Hematopoietic multipotent progenitor cell (in vitro differentiated cells): Measurements from ENCODE around the gene TRIM16. TPM values are rescaled to one million over a fixed set of nuclear protein-coding genes. Genes with fewer than 3 reads are reported as not detected.
A peak's percentile ranks its signal among the peaks of the same experiment; 100 is the strongest.
"Not testable (repeated sequence)": the region's sequence is repeated elsewhere in the genome, so short reads cannot be mapped to it uniquely, and the experiment has no call there.

Source experiments
- DNase-seq, 3 donors: peaks; one replicate each; pipeline ENCODE4 v3.0.0-alpha.2; 2011 to 2015; ENCODE audit warnings: low read depth in 2 of 3, low spot score in 2 of 3
- total RNA-seq: library from RNA; depleted of rRNA; stranded (reverse); fragments of >200 nt; gene quantifications from one replicate; pipeline ENCODE4 v1.2.3, GENCODE V29; 2012

TRIM16 gene
- total RNA-seq, 1 donor, result 13.5 TPM

DNA sequence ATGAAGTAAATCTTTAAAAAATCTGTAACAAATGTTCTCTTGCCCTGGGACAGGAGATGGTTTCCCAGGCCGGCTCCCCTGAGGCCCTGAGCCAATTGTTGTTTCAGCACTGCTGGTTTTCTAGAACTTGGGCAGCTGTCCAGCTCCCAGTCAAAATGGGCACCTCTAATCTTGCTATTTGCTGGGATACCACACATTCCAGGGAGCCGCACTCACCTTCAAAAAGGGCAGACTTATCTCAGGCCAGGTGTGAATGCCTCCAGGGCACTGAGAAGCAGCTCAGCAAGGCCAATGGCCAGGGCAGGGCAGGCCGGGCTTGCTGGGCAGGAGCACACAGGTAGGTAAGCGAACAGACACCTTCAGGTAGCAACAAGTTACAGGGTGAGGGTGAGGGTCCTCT lies 24.4 kb downstream of the TRIM16 start:
- DNase-seq, result no peak

DNA sequence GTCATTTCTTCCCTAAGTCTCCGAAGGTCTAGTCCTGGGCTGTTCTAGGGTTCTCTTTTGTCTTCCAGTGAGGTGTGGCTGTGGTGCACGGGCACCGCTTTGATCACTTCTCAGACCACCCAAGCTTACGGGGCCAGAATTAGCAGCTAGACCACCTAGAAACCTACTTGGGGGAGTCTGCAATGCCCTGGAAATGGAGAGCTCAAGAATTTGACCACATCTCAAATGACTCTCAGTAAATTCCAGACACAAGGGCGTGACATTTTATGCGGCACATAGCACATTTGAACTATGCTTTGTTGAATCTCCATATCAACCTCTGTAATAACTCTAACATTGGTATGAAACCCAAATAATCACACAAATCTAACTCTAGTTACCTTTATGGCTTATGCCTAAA lies 24.9 kb downstream of the TRIM16 start:
- no peak for DNase-seq

DNA sequence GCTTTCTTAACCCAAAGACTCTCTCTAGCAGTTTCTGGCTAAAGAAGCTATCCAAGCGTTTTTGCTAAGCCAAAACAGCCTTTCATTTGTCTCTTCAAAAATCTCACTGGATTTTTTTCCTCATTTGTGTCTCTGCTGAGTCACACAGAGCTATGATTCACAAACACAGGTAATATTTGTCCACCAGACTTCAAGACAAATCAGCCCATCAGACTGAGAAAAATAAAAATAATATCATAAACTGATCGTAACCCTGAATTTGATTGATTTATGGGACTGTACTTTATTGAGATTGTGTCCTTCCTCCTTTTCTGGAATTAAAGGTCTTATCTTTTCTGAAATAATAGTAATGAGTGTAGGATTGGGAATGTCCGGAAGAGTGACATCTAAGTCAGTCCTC lies 25.8 kb downstream of the TRIM16 start:
- DNase-seq, result no peak

DNA sequence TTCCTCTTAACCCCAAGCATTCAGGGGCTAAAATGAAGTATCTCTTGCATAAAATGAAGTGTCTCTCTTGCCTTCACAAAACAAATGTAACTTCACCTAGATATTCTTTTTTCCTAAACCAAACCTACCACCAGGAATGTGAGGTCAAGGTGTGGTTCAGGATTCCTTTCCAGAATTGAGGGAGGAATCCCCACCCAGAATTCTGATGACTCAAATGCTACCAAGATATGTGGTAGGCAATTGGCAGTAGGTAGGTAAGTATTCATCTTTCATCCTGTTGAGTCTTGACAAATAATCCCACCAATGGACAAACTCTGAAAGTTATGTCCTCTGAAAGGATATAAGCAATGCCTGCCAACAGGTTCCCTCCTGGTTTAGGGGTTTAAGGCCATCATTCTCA lies 26.2 kb downstream of the TRIM16 start:
- DNase-seq, result no peak

DNA sequence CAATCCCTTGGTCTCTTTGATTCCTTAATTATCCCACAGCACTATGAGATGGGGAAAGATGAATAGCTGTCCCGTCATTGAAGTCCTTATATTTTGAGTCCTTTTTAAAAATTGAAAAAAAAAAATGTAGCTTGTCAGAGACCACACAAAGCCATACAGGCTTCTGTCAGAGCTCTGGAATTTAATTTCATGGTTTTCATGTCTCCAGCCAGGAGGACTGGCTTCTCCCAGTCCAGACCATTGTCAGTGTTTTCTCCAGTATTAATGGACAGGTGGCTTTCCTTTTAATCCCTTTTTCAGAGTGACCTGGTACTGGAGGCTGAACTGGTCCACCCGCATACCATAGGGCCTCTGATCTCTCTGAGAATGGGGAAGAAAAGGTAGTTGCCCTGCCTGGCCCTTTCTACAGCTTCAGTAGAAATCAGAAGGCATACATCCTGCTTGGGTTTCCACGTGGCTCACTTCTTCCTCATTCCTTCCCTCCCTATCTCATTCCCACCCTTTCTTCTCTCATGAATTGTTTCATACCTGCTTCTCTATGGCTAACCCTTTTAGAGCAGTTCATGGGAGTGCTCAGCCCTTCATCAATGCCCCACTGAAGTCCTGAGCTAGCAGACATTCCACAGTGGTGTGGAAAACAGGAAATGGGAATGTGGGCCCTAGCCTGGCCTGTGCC lies 29.1 kb downstream of the TRIM16 start:
- no peak for DNase-seq

DNA sequence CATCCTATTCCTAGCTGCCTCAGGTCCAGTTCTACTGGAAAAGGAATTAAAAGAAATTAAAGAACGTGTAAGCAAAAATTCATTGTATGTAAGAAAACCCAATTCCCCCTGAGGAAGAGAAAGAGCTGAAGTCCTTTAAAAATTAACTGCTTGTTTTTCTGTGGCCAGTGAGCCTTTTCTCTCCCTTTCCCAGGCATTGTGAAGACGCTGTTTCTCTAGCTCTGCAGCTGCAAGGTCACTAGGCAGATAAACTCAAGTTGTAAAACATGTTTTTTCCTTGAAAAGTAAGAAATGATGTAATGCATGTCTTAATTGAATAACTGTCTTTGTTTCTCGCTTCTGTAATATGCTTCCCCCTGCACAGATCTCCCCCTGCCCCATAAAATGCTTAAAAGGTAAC lies 29.7 kb downstream of the TRIM16 start:
- DNase-seq, result not testable (repeated sequence)

DNA sequence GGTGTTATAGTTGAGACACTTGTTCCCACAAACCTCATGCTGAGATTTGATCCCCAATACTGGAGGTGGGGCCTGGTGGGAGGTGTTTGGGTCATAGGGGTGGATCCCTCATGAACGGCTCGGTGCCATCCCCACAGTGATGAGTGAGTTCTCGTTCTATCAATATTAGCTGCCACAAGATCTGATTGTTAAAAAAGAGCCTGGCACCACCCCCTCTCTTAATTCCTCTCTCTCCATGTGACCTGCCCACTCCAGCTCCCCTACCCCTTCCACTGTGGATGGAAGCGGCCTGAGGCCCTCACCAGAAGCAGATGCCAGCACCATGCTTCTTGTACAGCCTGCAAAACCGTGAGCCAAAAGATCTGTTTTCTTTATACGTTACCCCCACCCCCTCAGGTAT lies 31.2 kb downstream of the TRIM16 start:
- no peak for DNase-seq

DNA sequence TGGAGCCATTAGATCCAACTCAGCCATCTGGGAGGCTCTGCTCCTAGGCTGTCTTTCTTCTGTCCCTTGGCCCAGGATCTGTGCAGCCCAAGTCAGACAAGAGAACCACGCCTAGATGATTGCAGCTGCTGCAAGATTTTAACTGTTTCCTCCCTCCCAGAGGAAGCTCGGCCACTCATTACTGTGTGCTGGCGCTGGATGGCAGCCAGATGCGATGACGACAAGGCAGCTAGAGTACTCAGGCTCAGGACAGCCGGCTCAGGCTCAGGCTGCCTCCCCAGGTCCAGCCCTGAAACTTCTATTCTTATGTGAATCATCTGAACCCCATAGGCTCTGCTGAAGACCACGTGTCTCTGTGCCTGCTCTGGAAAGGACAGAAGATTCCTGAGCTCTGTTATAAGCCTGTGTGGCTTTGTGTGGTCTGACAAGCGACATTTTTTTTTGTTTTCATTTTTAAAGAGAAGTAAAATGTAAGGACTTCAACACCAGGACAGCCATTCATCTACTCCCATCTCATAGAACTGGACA lies 32.5 kb downstream of the TRIM16 start:
- peak in 2 of 3 donors; percentile 90 to 94 for DNase-seq

DNA sequence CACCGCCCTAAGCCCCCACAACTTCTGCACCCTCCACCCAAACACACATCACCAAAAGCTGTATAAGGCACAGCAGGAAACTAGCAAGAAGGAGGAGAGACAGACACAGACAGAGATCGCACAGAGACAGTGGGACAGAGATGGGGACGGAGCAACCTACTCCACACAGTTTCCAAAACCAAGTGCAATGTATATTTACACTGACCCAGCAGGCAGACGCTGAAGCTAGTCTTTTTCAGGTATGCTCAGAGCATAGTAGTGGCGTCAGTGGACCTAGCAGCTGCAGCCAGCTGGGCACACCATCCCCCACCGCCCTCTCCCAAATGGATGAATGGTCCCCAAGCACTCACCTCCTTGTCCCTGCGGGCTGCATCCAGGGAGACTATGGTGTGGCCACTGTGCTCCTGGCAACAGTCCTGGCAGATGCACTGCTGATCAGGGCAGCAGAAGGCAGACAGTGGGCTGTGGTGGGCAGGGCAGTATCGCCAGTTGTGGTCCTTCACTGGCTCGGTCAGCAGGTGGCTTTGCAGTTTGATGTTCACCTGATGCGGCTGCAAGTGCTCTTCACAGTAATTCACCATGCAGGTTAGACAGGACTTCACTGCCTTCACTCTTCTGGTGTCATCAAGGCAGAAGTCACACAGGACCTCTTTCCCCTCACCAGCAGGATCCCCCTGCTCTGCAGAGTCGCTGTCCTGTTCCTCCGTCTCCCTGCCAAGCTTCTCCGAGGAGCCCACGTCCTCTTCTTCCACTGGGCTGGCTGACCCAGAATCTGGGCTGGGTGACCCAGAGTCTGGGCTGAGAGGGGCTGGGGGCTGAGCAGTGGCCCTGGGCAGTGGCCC lies 33.1 kb downstream of the TRIM16 start:
- DNase-seq, result no peak

DNA sequence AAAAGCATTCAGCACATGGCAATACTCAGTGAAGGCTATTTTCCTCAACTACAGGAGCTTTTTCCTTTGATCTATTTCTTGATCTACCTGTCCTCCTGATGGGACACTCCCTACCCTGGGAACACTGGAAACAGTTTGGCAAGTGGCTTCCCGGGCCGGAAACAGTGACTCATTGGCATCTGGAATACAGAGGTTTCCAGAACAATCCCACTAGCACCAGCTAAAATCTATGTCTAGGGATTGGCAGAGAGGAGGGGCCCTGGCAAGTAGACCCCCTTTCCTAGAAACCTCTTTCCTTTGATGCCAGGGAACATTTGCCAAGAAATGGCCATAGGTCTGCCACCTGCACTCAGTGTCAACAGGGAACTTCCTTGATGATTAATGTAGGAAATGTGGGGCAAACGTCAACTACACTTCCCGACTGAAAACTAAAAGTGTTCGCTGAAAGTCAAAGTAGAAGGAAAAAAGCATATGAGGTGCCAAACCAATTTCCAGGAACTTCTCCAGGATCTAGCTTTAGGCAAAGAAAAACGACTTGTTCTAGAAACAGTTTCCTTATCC lies 34.2 kb downstream of the TRIM16 start:
- no peak for DNase-seq

DNA sequence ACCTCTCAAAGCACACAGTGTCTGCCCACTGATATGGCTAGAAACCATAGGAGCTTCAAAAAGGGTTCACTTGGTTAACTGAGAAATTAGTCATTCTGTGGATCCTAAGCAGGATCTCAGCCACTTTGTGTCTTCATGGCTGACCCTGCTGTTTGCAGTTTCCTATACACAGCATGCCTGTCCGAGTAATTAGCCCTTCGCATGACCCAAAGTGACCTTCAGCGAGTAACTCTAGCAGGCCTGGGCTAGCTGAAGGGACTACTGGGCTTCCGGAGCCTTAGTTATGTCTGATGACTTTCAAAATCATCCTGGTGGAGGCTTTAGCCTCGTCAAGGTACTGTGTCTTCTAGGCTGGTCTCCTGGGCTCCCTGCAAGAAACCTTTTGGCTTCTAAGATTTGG lies 35.7 kb downstream of the TRIM16 start:
- no peak for DNase-seq

DNA sequence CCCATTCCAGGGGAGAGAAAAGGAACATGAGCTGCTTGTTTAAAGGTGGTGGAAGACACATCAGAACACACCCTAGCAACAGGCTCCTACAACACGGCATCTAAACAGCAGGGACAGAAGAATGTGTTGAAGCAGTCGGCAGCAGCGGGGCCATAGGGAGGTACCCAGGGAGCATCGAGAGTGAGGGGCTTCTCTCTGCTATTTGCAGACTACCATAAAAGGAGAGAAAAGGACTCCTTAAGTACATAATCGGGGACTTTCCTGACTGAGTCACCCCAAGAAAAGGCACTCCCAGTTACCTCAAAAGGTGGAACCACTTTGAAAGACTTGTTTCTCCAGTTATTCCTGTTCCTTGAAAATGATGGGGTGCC lies 38.2 kb downstream of the TRIM16 start:
- not testable (repeated sequence) for DNase-seq

DNA sequence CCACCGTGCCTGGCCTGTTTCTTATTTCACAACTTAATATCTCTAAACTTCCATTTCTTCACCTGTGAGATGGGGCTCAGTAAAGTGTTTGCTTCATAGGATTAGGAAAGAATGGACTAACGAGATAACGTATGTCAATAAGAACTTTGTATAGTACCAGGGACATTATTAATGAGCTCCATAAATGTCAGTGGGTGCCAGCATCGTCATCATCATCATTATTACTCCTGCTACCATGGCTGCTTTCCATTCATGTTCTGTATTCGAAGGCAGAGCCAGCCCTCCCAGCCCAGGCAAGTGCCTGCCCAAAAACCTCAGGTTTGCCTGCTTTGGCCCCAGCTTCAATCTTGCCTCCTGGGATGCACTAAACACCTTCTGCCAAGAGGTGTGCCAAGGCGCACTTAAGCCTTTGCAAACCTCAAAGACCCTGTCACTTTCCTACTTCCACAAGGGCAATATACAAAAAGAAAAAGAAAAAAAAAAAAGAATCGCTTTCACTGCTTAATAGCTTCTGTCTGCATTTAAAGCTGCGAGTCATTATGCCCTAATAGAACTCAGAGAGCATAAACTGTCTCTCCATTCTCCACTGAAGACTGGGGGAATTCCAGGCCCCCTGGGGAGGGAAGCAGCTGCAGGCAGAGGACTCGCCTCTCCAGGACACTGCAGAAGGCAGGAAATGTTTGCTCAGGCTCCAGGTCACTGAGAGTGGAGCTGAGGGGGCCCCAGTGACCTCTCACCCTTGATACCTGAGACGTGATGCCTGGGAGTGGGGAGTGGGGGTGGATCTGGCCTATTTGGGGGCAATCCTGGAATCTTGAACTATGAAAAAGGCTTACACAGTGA lies 38.8 kb downstream of the TRIM16 start:
- peak in 1 of 3 donors; percentile 7 for DNase-seq

DNA sequence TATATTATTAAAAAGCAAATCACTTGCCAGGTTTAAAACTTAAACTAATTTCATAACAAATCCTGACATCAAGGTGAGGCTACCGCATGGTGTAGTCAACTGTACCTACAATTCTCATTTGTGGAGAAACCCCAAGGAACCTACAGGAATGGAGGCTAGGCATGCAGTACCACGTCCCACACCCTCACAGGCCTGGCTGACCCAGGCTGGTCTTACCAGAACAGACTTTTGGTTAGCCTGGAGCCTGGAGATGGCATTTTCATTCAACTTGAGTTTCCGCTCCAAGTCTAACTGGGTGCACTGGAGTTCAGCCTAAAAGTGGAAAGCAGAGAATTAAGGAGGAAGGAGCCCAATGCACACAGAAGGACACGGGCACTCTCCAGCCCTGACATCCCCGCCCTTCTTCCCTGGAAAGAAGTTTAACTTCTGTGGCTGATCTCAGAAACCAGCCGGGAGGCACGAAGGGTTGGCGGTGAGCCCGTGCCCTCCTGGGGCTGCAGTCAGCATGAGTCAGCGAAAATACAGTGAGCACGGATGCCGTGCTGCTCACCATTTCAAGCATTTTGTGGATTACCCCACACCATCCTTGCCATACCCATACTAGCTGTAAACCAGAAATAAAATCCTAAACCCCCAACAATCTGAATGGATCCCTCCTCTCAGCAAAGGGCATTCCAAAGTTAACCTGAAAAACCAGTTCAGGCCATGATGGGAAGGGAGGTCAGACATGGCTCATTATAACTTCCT lies 41.4 kb downstream of the TRIM16 start:
- not testable (repeated sequence) for DNase-seq

DNA sequence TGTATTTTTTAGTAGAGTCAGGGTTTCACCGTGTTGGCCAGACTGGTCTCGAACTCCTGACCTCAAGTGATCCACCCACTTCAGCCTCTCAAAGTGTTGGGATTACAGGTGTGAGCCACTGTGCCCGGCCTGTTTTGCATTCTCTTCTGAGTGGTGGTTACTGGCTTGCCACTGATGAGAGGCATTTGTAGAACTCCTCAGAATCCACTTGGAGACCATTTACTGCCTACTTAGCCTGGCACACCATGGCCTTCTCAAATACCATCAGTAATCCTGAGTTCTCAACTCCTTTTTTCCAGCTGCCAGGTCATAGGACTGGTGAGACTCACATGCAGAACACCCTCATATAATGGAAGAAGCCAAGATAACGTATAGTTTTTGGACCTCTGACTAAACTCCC lies 42.1 kb downstream of the TRIM16 start:
- DNase-seq, result not testable (repeated sequence)

DNA sequence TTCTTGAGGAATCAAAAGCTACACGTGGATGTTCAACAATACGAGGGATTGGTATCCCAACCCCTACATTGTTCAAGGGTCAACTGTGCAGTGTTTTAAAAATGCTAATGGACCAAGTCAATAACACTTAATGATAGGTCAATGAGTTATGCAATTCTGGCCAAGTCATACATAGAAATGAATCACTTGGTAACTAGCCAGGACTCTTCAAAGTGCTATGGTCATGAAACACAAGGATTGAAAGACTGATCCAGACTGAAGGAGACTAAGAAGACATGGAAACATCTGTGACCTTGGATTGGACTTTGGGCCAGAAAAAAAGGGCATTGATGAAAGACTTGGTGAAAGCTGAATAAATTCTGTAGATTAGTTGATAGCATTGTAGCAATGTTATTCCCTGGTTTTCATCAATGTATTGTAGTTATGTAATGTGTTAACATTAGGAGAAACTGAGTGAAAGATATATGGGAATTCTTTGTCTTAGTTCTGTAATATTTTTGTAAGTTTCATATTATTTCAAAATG lies 53.1 kb downstream of the TRIM16 start:
- DNase-seq, result not testable (repeated sequence)

DNA sequence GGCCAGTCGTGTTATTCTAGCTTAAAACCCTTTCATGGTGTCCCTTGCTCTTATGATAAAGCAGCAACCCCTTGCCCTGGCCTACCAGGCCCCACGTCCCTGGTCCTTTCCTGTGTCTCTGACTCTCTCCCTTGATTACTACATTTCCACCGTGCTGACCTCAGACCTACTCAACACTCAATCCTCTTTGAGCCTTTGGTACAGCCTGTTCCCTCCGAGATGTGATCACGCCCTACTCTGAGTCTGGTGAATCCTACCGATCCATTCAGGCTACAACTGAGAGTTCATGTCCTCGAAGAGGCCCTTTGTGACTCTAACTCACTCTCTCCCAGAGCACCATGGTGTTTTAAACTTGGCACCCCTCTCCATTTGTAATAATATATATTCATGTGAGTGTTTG lies 54.1 kb downstream of the TRIM16 start:
- not testable (repeated sequence) for DNase-seq

DNA sequence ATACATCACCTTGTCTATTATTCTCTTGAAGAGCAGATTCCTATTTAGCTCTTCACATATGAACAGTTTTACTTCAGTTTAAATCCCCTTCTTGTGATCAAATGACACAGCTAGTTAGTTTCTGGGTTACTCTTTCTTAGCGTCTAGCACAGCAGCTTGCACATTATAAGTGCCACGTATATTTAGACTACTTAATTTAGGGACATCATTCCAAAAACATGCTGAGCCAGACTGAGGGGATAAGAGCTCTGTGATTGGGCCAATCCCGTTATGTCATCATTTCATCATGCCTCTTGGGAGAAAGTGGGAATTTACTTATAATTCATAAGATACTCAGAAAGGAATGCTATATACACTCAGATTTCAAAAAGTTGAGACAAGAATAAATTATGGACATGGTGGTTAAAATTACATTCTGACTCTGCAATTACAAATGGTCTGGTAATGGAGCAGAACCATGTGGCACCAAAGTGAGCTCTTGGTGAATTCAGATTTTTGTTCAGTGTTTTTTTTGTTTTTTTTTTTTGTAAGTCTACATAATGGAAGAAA lies 60.4 kb downstream of the TRIM16 start:
- DNase-seq, result not testable (repeated sequence)

DNA sequence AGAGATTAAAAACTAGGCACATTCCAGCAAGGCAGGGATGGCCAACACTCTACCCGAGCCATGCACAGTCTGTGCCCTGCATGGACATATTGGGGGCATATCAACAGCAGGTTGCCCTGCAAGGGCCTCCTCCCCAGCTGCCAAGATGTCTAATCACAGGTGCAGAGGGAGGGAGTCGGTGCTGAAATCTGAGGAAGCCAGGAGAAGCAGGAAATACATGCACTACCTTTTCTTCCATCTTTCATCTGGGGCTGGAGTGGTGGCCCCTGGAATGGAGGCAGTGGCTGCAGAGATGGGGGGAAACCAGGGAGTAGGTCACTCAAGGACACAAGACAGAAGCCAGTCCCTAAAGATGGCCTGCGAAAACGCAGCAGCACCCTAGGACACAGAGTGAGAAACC lies 60.9 kb downstream of the TRIM16 start:
- not testable (repeated sequence) for DNase-seq
